ENCODE results near the gene MOV10.
"Not testable (repeated sequence)": the region's sequence is repeated elsewhere in the genome, so short reads cannot be mapped to it uniquely, and the experiment has no call there.

MOV10 gene

GRCh38 chr1:112712701-112713128 lies 38.3 kb downstream of the MOV10 start:
- no peak for DNase-seq (ENCODE audit: low spot score)

- DNase-seq (ENCODE audit: low spot score): peak; percentile 15
These were observed 39.2 kb downstream of the MOV10 start for GRCh38 chr1:112713466-112714312.

GRCh38 chr1:112714313-112715263 lies 40.1 kb downstream of the MOV10 start:
- no peak for DNase-seq (ENCODE audit: low spot score)

GRCh38 chr1:112715264-112716053 lies 41.0 kb downstream of the MOV10 start, which contains the start of gene PPM1J:
PPM1J (minus strand) TSS chr1:112715332; CDS start chr1:112715301, 31 bp downstream.
- DNase-seq (ENCODE audit: low spot score): peak; percentile 79

- DNase-seq (ENCODE audit: low spot score): peak; percentile 90
These were observed 41.8 kb downstream of the MOV10 start for GRCh38 chr1:112716133-112716720.

- DNase-seq (ENCODE audit: low spot score): no peak
These were observed 42.9 kb downstream of the MOV10 start for GRCh38 chr1:112717263-112717873.

- DNase-seq (ENCODE audit: low spot score): peak; percentile 63
These were observed 44.4 kb downstream of the MOV10 start for GRCh38 chr1:112718691-112719418.

- DNase-seq (ENCODE audit: low spot score): no peak
These were observed 45.2 kb downstream of the MOV10 start for GRCh38 chr1:112719706-112720105.

GRCh38 chr1:112720800-112721199 lies 46.3 kb downstream of the MOV10 start:
- DNase-seq (ENCODE audit: low spot score): no peak

GRCh38 chr1:112721294-112721693 lies 46.8 kb downstream of the MOV10 start:
- not testable (repeated sequence) for DNase-seq (ENCODE audit: low spot score)

GRCh38 chr1:112721966-112722524 lies 47.6 kb downstream of the MOV10 start:
- DNase-seq (ENCODE audit: low spot score): no peak

GRCh38 chr1:112722601-112723510 lies 48.4 kb downstream of the MOV10 start:
- DNase-seq (ENCODE audit: low spot score): no peak

- no peak for DNase-seq (ENCODE audit: low spot score)
These were observed 49.0 kb downstream of the MOV10 start for GRCh38 chr1:112723511-112723839.

- not testable (repeated sequence) for DNase-seq (ENCODE audit: low spot score)
These were observed 49.8 kb downstream of the MOV10 start for GRCh38 chr1:112724240-112724639.

- no peak for DNase-seq (ENCODE audit: low spot score)
These were observed 53.3 kb downstream of the MOV10 start for GRCh38 chr1:112727716-112728115.

- DNase-seq (ENCODE audit: low spot score): not testable (repeated sequence)
These were observed 54.0 kb downstream of the MOV10 start for GRCh38 chr1:112728306-112728971.

- DNase-seq (ENCODE audit: low spot score): not testable (repeated sequence)
These were observed 54.6 kb downstream of the MOV10 start for GRCh38 chr1:112729011-112729410.

GRCh38 chr1:112729909-112730308 lies 55.5 kb downstream of the MOV10 start:
- no peak for DNase-seq (ENCODE audit: low spot score)

All from putamen (tissue), 1 donor.